GM18951 (cell line): ENCODE measurements around the gene ERP44.
"Not testable (repeated sequence)": the region's sequence is repeated elsewhere in the genome, so short reads cannot be mapped to it uniquely, and the experiment has no call there.

Experiments
- POLR2A ChIP-seq: IDR thresholded peaks from 4 replicates; pipeline ENCODE4 v1.6.1; 2011; ENCODE audit warnings: mild to moderate bottlenecking; ENCODE audit not compliant: insufficient read length, insufficient read depth; ENCODE audit errors: extremely low read depth
- in situ Hi-C: fragments of 300-500 bp; cut with MboI; formaldehyde crosslinking; loops from one replicate; pipeline ENCODE4 v1.12.0; 2022; ENCODE audit warnings: low sequenced_read_pairs, mixed read lengths, inconsistent platforms; ENCODE audit not compliant: unreplicated experiment

Gene ERP44

GRCh38 chr9:100090880-100091279, 7.9 kb downstream of the ERP44 start:
- no peak for TF ChIP-seq POLR2A
- in situ Hi-C loops, result no loop called here

GRCh38 chr9:100088202-100088601, 10.6 kb downstream of the ERP44 start:
- no peak for TF ChIP-seq POLR2A
- in situ Hi-C loops, result no loop called here

- in situ Hi-C loops, result no loop called here
- TF ChIP-seq POLR2A, result no peak
Observed at GRCh38 chr9:100087218-100087617, 11.6 kb downstream of the ERP44 start.

- in situ Hi-C loops, result no loop called here
- TF ChIP-seq POLR2A, result no peak
Observed at GRCh38 chr9:100086097-100086635, 12.6 kb downstream of the ERP44 start.

GRCh38 chr9:100084734-100085133, 14.1 kb downstream of the ERP44 start:
- no peak for TF ChIP-seq POLR2A
- in situ Hi-C loops, result no loop called here

- no peak for TF ChIP-seq POLR2A
- in situ Hi-C loops, result no loop called here
Observed at GRCh38 chr9:100084128-100084453, 14.7 kb downstream of the ERP44 start.

GRCh38 chr9:100083448-100084127, 15.2 kb downstream of the ERP44 start:
- TF ChIP-seq POLR2A, result no peak
- in situ Hi-C loops, result no loop called here

- TF ChIP-seq POLR2A, result no peak
- in situ Hi-C loops, result no loop called here
Observed at GRCh38 chr9:100082782-100083181, 16.0 kb downstream of the ERP44 start.

- in situ Hi-C loops, result not testable (repeated sequence)
Observed at GRCh38 chr9:100076256-100076655, 22.5 kb downstream of the ERP44 start.

GRCh38 chr9:100074989-100075388, 23.8 kb downstream of the ERP44 start:
- no peak for TF ChIP-seq POLR2A
- in situ Hi-C loops, result no loop called here

- in situ Hi-C loops, result no loop called here
- no peak for TF ChIP-seq POLR2A
Observed at GRCh38 chr9:100074093-100074492, 24.7 kb downstream of the ERP44 start.

GRCh38 chr9:100072805-100073204, 26.0 kb downstream of the ERP44 start:
- in situ Hi-C loops, result no loop called here
- TF ChIP-seq POLR2A, result no peak

- in situ Hi-C loops, result no loop called here
- no peak for TF ChIP-seq POLR2A
Observed at GRCh38 chr9:100071271-100071670, 27.5 kb downstream of the ERP44 start.

GRCh38 chr9:100070104-100071041, 28.4 kb downstream of the ERP44 start:
- in situ Hi-C loops, result no loop called here
- no peak for TF ChIP-seq POLR2A

GRCh38 chr9:100069068-100069467, 29.7 kb downstream of the ERP44 start:
- in situ Hi-C loops, result not testable (repeated sequence)

GRCh38 chr9:100067990-100068389, 30.8 kb downstream of the ERP44 start:
- in situ Hi-C loops, result not testable (repeated sequence)
